HG02938 (cell line): ENCODE data around the gene EVA1C.
"Not testable (repeated sequence)": the region's sequence is repeated elsewhere in the genome, so short reads cannot be mapped to it uniquely, and the experiment has no call there.

Source experiments
- ATAC-seq: cut with Tn5 transposase; IDR thresholded peaks from one replicate; pipeline ENCODE4 v1.9.1; 2021; ENCODE audit warnings: mild to moderate bottlenecking, moderate library complexity; ENCODE audit not compliant: unreplicated experiment

EVA1C gene

DNA sequence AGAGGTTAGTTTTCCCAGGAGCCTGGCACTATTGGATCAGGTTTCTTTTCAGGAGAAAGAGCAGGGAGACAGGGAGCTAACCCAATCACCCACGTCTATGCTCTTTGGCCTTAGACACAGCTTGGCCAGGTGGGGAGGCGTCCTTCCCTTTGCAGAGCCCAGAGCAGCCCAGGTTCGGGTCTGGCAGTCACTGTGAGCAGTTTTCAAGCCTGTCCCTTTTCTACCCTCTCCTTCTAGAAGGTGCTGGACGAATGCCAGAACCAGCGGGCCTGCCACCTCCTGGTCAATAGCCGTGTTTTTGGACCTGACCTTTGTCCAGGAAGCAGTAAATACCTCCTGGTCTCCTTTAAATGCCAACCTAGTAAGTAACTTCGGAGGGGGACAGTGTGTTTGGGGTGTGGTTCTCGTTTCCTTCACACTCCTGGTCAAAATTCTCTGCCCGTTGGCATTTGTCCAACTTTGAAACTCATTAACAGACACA, 44.9 kb downstream of the EVA1C start:
- ATAC-seq, result no peak

DNA sequence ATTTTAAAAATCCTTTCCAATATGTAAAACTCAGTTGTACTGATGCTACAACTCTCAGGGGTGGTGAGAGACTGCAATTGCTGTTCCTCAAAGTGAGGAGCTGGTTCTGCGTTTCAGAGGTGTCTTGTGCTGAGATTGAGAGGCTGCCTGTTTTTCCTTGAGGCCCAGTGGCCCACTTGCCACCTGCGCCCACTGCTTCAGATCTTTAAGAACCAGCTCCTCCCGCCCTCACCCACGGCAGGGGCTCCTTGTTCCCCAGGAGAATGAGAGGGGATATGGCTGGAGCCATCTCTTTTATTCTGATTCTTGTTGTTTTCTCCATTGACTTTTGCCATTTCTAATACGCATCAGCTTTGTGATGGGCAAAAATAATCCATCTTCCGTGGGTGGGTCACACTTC, 45.5 kb downstream of the EVA1C start:
- no peak for ATAC-seq

- no peak for ATAC-seq
Observed at GRCh38 chr21:32459972-32460371, 47.5 kb downstream of the EVA1C start.

DNA sequence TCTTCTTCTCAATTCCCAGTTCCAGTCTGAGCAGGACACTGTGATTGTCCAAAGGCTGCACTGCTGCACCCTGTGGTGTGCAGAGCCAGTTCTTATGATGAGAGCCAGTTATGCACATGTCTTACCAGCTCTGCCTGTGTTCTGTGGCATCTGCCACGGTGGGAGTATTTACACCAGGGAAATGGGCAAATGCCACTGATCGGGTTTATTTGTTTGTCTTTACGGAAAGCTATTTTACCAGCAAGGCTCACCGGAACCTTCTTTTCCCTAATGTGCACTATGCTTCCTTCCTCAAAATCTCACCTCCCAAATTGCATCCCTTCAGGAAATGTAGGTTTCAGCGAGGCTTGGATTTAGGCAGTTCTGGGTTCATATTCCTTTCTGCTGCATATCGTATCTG, 49.0 kb downstream of the EVA1C start:
- ATAC-seq, result no peak

DNA sequence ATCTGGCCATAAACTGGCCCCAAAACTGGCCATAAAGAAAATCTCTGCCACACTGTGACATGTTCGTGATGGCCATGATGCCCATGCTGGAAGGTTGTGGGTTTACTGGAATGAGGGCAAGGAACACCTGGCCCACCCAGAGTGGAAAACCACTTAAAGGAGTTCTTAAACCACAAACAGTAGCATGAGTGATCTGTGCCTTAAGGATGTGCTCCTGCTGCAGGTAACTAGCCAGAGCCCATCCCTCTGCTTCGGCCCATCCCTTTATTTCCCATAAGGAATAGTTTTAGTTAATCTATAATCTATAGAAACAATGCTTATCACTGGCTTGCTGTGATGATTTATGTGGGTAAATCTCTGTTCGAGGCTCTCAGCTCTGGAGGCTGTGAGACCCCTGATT, 50.1 kb downstream of the EVA1C start:
- not testable (repeated sequence) for ATAC-seq

GRCh38 chr21:32463367-32463766, 50.9 kb downstream of the EVA1C start:
- no peak for ATAC-seq

DNA sequence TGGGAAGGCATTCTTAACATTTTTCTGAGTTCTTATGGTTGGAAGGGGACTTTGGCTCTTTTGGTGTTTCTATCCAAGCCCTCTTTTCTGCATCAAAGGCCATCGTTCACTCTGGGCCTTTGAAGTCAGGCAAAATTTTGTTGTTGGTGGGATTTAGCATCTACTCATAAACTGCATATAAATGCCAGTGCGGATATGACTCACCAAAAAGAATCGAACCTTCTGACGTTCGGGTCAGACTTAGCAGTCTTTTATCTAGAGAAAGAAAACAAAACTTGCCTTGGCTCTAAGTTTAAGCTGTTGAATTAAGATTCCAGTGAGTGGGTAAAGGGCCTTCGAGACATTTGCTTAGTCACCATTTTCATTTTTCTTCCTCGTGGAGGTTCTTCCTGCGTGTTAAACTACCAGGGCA, 51.4 kb downstream of the EVA1C start:
- ATAC-seq, result no peak

DNA sequence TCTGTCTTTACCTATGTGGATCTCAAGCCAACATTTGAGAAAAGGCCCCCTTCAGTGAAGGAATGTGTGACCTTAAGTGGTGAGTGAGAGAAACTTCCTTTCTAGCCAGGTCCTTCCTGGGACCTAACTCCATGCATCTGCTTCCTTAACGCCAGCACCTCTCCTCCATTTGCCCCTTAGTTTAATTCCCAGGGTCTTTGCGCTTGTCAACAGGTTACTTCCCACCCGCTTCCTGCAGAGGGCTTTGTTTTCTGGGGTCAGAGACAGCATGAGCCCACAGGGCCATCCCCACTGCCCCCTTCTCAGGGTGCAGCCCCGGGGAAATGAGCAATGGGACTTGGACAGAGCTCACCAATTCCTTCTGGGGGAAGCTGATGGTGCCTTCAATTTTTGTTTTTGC, 54.8 kb downstream of the EVA1C start:
- ATAC-seq, result no peak

DNA sequence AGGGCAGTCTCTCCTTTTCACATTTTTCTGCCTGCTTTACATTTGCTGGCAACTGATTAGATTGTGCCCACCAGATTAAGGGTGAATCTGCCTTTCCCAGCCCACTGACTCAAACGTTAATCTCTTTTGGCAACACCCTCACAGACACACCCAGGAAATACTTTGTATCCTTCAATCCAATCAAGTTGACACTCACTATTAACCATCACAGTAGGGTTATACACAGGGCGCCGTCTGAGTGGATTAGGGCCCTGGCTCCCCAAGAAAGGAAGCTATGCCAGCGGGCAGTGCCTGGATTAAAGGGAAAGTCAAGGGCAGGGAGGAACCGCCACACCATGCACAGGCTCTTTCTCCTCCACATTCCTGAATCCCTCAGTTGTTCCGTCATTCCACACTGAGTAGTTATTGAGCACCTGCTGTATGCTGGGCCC, 56.2 kb downstream of the EVA1C start:
- no peak for ATAC-seq

DNA sequence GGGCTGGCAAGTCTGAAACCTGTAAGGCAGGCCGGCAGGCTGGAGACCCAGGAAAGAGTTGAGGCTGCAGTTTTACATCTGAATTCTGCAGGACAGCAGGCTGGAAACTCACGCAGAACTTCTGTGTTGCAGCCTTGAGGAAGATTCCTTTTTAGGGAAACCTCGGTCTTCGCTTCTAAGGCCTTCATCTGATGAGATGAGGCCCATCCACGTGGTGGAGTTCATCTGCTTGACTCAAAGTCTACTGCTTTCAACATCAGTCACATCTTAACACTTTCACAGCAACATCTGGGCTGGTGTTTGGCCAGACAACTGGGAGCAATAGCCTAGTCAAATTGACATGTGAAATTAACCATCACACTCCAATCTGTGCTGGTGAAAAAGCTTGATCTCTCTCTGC, 57.1 kb downstream of the EVA1C start:
- no peak for ATAC-seq

GRCh38 chr21:32470206-32470605, 57.7 kb downstream of the EVA1C start:
- ATAC-seq, result no peak

DNA sequence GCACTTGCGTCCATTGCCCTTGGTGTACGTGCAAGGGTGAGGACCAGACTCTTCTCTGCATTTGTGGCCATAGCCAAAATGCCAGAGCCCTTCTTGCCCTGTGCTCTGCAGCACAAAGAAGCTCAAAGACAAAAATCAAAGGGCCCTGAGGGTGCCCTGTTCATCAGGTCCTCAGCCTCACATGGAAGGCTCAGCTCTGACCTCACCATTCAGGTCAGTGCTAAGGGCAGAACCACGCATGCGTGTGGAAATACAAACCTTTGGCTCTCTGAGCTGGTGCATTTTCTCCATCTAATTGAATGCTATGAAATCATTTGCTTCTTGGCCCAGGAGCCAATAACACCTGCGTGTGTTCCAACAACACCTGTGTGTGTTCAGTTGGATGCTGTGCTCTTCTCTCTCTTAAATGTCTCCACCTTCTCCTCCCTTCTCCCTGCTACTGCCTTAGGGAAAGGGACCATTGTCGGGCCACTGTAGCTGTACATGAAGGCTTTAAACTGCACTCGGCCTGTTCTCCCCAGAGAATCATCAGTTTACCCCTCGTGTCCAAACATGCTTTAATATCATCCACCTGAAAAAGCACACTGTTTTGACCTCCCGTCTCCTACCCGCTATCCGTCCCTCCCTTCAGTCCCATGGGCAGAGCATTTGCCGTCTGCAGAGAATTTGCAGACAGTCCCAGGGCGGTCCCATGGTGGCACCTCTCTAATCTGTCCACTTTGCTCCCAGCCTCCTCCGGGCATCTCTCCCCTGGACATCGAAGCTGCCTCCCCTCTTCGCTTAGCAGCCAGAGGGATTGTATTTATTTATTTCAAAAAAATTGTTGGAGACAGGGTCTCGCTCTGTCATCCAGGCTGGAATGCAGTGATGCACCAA, 60.6 kb downstream of the EVA1C start:
- no peak for ATAC-seq

DNA sequence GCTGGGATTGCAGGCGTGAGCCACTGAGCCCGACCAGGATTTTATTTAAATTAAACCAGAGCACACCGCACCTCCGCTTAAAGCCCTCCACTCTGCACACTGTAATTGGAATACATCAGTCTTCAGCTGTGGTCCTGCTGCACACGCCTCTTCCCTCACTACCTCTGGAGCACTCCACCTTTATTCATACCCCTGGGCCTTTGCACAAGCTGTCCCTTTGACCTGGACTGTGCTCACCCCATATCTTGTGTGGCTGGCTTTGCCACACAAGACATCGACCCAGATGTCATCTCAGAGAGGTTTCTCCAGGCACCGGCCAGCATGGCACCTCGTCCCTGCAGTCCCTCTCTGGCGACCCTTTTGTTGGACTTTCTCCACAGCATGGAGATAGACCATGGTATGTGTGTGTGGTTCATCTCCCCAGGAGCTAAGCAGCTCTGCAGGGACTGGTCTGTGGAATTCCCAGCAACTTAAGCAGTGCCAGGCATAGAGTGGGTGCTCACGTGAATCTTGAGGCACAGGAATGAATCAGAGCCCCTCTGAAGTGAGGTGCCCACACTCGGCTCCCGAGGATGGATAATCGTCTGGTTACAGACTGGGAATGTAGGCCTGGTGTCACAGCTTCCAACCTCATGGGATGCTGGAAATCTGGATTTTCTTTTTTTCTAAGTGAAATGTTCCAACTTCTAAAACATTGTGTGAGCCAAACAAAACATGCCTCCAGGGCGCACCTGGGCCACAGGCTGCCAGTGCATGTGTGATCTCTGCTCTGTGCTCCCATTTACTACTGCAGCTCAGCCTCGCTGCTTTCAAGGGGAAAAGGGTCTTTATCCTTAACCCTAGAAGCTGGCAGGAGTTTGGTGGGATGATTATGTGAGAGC, 61.9 kb downstream of the EVA1C start:
- ATAC-seq, result no peak

DNA sequence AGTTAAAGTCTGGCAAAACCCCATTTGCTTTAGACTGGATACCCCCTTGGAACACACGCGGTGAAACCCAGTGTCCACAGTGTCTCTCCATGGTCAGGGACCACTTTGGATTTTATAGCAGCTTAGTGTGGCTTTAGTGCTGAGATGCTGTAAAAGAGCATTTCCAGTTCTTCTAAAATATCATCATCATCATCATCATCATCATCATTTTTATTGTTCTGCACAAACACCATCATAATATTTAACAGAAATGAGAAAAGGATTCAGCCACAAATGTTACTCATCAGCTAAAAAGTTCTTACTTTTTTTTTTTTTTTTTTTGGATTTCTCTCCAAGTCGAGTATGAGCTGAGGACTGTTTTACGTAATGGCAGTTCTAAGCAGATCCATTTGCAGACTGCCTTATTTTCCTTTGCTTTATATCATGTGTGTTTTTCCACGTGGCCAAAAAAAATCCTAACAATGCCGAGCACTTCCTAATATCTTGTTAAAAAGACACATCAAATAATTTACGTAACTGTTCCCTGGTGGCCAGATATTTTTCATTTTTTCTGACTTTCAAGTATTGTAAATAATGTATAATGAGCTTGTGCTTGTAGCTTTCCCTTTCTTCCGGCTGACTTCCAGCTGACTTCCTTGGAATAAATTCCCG, 62.8 kb downstream of the EVA1C start:
- ATAC-seq, result no peak

DNA sequence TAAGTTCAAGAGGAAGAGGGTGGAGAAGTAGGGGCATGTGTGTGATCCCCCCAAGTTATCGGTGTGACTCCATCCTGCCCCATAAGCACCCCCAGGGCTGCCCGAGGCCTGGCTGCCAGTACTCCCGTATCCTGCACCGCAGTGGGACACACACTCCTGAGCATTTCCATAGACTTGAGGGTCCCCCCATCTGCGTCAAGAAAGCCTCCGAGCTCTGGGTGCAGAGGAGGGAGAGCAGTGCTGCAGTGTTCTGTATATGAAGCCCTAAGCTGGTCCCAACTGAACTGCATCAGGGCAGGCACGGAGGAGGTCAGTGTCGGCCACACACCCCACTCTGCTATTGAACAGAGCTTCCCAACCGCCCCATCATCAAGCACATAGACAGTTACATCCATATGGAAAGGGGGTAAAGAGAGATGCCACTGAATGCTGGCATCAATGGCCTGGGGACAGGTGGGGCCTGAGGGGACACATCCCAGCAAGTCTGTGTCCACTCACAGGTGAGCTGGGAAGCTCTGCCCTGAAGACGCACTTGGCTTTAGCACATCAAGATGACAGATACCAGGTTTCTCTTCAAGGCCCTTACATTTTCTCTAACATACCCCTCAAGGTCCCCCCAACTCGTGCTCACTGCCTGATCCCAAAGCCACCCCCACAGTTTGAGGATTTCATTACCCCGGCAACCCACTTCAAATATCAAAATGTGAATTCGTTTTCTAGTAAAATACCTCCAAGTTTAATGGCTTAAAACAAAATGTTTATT, 64.3 kb downstream of the EVA1C start:
- ATAC-seq, result no peak

DNA sequence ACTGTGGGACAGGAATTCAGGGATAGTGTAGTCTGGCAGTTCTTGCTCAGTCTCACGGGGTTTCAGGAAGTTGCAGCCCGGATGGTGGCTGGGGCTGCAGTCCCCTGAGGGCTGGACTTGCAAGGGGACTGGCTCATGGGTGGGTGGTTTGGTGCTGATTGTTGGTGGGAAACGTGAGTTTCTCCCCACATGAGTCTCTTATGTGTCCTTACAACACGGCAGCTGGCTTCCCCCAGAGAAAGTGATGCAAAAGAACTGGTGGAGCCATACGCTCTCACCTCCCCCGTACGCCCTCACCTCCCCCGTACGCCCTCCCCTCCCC, 64.9 kb downstream of the EVA1C start:
- no peak for ATAC-seq

GRCh38 chr21:32481875-32482408, 69.4 kb downstream of the EVA1C start:
- ATAC-seq, result no peak

DNA sequence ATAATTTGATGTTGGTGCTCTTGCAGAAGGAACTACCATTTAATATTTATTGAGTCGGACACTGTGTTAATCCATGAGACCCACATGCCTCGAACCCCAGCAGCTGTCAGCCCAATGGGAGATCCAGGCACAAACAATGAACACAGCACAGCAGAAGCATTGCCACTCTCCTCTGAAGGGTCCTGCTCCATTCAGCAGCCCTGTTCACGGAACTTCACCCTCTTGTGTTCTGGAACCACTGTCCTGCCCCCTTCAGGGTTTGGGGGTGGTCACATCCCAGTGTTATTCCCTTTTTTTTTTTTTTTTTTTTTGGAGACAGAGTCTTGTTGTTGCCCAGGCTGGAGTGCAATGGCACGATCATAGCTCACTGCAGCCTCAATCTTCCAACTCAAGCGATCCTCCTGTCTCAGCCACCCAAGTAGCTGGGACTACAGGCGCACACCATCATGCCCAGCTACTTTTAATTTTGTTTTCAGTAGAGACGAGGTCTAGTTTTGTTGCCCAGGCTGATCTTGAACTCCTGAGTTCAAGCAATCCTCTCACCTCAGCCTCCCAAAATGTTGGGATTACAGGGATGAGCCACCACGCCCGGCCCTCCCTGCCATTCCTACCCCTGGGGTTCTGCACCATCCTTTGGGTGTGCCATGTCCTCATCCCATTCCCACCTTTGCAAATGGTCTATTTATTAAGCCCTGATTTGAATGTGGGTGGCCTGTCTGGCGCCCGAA, 70.2 kb downstream of the EVA1C start:
- ATAC-seq, result no peak

- no peak for ATAC-seq
Observed at GRCh38 chr21:32483293-32483595, 70.7 kb downstream of the EVA1C start.
